HPDE6-E6E7 (cell line): ENCODE data around the gene SLC12A8.

Experiments used
- DNase-seq: peaks from one replicate; pipeline ENCODE4 v3.0.0; 2011; ENCODE audit warnings: missing footprints; ENCODE audit errors: extremely low spot score

Gene SLC12A8

GRCh38 chr3:125219261-125219701 lies 6.7 kb upstream of the SLC12A8 start:
- DNase-seq, result no peak

GRCh38 chr3:125214738-125215137 lies 2.2 kb upstream of the SLC12A8 start:
- DNase-seq, result no peak

- no peak for DNase-seq
Observed at GRCh38 chr3:125213946-125214542, 1.5 kb upstream of the SLC12A8 start.

GRCh38 chr3:125213364-125213755 lies 812 bp upstream of the SLC12A8 start:
- no peak for DNase-seq

GRCh38 chr3:125212091-125212508 lies 448 bp downstream of the SLC12A8 start:
- DNase-seq, result no peak

GRCh38 chr3:125211523-125212090 lies 941 bp downstream of the SLC12A8 start:
- no peak for DNase-seq

- DNase-seq, result no peak
Observed at GRCh38 chr3:125207949-125208568, 4.5 kb downstream of the SLC12A8 start.

GRCh38 chr3:125207507-125207906 lies 5.0 kb downstream of the SLC12A8 start:
- DNase-seq, result no peak

- DNase-seq, result no peak
Observed at GRCh38 chr3:125206934-125207333, 5.6 kb downstream of the SLC12A8 start.

GRCh38 chr3:125203731-125204130 lies 8.8 kb downstream of the SLC12A8 start:
- DNase-seq, result no peak

- DNase-seq, result no peak
Observed at GRCh38 chr3:125202197-125202596, 10.4 kb downstream of the SLC12A8 start.

GRCh38 chr3:125200731-125201139 lies 11.8 kb downstream of the SLC12A8 start:
- no peak for DNase-seq

GRCh38 chr3:125194849-125195601 lies 17.5 kb downstream of the SLC12A8 start:
- no peak for DNase-seq

GRCh38 chr3:125194061-125194848 lies 18.3 kb downstream of the SLC12A8 start:
- peak; percentile 58 for DNase-seq

- DNase-seq, result no peak
Observed at GRCh38 chr3:125192190-125193035, 20.1 kb downstream of the SLC12A8 start.

- no peak for DNase-seq
Observed at GRCh38 chr3:125191730-125192129, 20.8 kb downstream of the SLC12A8 start.

GRCh38 chr3:125191256-125191655 lies 21.3 kb downstream of the SLC12A8 start:
- DNase-seq, result no peak

GRCh38 chr3:125190786-125191185 lies 21.8 kb downstream of the SLC12A8 start:
- DNase-seq, result no peak

GRCh38 chr3:125189378-125190165 lies 23.0 kb downstream of the SLC12A8 start:
- DNase-seq, result no peak

GRCh38 chr3:125188955-125189354 lies 23.6 kb downstream of the SLC12A8 start:
- DNase-seq, result no peak
